ENCODE measurements around the gene MRPL57.
"Not testable (repeated sequence)": the region's sequence is repeated elsewhere in the genome, so short reads cannot be mapped to it uniquely, and the experiment has no call there.

Gene MRPL57

DNA sequence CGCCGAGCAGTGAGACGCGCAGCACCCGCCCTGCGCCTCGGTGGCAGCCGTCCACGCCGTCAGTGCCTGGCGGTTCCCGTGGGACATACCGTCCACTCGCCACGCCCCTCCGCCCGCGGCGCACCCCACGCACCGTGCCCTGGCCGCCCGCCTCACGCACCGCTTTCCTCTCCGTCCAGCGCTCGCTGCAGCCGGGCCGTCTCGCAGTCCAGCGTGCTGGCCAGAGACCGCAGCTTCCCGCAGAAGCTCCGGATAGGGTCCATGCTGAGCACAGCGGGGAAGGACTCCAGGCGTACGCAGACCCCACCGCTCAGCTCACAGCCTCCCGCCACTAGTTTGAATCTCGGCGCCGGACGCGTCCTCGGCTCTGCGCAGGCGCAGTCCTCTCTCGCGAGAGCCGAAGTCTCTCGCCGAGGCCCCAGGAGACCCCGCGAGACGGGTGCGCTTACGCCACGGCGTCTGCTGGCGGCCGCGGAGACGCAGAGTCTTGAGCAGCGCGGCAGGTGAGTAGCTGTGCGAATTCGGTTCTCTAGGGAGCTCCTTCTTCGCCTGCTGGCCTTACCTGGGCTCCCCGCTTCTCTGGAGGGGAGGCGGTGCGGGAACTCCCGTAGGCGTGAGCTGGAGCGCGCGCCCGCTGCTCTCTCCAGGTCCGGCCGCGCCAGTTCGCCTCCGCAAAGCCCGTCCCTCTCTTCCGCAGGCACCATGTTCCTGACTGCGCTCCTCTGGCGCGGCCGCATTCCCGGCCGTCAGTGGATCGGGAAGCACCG lies at the start of gene MRPL57, which contains the start of gene SKA3:
TSS of gene MRPL57 (plus strand) at position 444 of the 767 bp plus-strand sequence. CDS start at position 703, 259 bp downstream.
TSS of gene SKA3 (minus strand) at position 338 of the 767 bp plus-strand sequence. CDS start at position 263, 75 bp downstream.
- DNase-seq (ENCODE audit: low read depth, low spot score): peak; percentile 86

GRCh38 chr13:21130116-21130515 lies 46.3 kb upstream of the MRPL57 start:
- DNase-seq (ENCODE audit: low read depth, low spot score): no peak

DNA sequence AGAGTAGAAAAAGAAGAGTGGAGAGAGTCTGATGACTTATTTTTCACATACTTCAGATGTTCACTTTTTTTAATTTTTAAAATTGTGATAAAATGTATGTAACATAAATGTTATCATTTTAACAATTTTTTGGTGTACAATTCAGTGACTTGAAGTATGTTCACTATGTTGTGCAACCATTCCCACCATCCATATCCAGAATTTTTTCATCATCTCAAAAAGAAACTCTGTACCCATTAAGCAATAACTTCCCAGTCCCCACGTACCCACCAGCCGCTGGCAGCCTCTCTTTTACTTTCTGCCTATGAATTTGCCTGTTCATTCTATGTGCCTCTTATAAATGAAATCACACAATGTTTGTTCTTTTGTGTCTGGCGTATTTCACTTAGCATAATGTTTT lies 43.4 kb upstream of the MRPL57 start:
- DNase-seq (ENCODE audit: low read depth, low spot score): no peak

GRCh38 chr13:21134475-21134874 lies 42.0 kb upstream of the MRPL57 start:
- DNase-seq (ENCODE audit: low read depth, low spot score): no peak

GRCh38 chr13:21135833-21136232 lies 40.6 kb upstream of the MRPL57 start:
- not testable (repeated sequence) for DNase-seq (ENCODE audit: low read depth, low spot score)

GRCh38 chr13:21137696-21138095 lies 38.8 kb upstream of the MRPL57 start:
- no peak for DNase-seq (ENCODE audit: low read depth, low spot score)

- no peak for DNase-seq (ENCODE audit: low read depth, low spot score)
These were observed 37.9 kb upstream of the MRPL57 start for GRCh38 chr13:21138561-21138960.

GRCh38 chr13:21139374-21139773 lies 37.1 kb upstream of the MRPL57 start:
- no peak for DNase-seq (ENCODE audit: low read depth, low spot score)

DNA sequence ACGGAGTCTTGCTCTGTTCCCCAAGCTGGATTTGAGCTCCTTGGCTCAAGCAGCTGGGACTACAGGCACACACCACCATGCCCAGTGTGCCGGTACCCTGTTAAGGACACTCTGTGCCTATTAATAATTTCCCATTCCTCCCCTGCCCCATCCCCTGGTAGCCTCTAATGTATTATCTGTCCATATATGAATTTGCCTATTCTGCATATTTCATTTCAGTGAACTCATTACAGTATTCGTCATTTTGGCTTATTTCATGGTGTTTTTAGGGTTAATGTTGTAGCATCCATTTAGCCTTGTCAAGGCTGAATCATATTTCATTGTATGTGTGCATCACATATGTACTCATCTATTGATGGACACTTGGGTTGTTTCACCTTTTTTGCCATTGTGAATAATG lies 33.7 kb upstream of the MRPL57 start:
- DNase-seq (ENCODE audit: low read depth, low spot score): no peak

- DNase-seq (ENCODE audit: low read depth, low spot score): no peak
These were observed 28.6 kb upstream of the MRPL57 start for GRCh38 chr13:21147827-21148226.

- no peak for DNase-seq (ENCODE audit: low read depth, low spot score)
These were observed 27.8 kb upstream of the MRPL57 start for GRCh38 chr13:21148557-21149258.

DNA sequence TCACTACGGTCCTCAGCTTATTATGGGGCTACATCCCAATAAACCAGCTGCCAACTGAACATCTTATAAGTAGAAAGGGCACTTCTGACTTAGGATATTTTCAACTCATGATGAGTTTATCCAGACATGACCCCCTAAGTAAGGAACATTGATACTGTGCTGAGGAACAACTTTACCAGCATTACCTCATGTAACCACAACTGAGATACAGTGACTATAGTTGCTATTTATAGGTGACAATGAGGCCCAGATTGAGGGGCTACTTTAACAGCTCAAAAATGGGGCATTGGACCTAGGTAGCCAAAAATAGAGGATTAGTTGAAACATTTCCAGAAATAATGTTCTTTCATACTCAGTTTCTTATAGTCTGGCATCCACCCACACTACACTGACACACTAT lies 26.9 kb upstream of the MRPL57 start:
- DNase-seq (ENCODE audit: low read depth, low spot score): no peak

DNA sequence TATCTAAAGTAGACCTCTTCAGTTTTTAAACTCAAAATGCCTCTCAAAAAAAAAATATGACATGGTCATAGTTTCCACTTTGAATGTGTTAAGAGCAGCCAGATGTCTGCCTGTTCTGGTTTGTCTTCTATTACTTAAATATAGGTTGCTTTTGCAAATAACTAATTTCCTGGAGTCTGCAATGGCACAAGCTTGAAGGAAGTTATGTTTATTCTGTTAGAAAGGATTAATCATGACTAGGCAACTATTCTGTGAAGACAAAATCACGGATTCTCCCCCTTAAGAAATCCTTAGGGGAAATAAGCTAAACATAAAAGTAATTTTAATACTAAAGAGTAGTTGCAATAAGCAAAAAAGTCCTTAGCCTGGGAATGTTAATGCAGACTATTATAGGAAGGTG lies 26.4 kb upstream of the MRPL57 start:
- DNase-seq (ENCODE audit: low read depth, low spot score): no peak

DNA sequence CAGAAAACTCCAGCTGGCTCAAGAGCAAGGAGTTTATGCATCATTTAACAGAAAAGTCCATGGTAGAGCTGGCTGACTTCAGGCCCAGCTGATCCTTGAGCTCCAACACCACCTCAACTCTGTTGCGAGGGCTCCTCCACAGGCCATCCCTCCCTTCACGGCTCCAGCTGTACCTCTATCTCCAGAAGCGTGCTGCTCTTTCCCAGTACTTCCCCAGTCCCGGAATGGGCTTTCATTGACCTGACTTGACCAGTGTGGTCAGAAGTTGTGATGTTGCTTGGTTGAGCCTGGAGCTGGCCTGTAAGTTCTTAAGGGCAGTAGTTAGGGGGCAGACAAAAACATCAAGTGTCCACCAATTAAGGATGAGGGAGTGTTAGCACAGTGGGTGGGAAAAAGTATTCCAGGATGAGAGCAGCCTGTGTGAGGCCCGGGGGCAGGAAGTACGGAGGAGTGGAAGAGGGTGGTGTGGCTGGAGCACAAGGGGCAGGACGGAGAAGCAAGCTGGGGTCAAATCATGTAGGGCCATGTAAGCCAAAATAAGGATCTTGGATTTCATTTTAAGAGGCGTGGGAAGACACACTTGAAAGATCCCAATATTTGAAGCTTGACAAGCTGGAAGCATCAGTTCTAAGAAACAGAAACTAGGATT lies 24.1 kb upstream of the MRPL57 start:
- no peak for DNase-seq (ENCODE audit: low read depth, low spot score)

GRCh38 chr13:21164631-21165030 lies 11.8 kb upstream of the MRPL57 start:
- DNase-seq (ENCODE audit: low read depth, low spot score): no peak

DNA sequence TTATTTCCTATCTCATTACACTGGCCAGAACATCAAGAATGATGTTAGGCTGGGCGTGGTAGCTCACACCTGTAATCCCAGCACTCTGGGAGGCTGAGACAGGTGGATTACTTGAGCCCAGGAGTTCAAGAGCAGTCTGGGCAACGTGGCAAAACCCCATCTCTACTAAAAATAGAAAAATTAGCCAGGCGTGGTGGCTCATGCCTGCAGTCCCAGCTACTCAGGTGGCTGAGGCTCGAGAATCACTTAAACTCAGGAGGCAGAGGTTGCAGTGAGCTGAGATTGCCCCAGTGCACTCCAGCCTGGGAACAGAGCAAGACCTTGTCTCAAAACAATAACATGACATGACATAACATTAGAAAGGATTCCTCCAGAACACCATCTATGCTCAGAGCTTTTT lies 10.9 kb upstream of the MRPL57 start:
- DNase-seq (ENCODE audit: low read depth, low spot score): not testable (repeated sequence)

DNA sequence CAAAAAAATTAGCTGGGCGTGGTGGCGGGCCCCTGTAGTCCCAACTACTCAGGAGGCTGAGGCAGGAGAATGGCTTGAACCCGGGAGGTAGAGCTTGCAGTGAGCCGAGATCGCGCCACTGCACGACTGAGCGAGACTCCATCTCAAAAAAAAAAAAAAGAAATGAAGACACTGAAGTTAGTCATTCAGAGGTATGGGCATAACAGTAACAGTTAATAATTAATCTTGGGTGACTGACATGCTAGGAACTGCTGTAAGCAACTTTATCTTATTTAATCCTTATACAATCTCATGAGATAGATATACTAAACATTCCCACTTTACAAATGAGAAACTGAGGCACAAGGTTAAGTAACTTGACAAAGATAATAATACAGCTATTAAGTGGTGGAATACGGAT lies 5.0 kb upstream of the MRPL57 start:
- no peak for DNase-seq (ENCODE audit: low read depth, low spot score)

GRCh38 chr13:21173767-21174166 lies 2.7 kb upstream of the MRPL57 start:
- DNase-seq (ENCODE audit: low read depth, low spot score): not testable (repeated sequence)

DNA sequence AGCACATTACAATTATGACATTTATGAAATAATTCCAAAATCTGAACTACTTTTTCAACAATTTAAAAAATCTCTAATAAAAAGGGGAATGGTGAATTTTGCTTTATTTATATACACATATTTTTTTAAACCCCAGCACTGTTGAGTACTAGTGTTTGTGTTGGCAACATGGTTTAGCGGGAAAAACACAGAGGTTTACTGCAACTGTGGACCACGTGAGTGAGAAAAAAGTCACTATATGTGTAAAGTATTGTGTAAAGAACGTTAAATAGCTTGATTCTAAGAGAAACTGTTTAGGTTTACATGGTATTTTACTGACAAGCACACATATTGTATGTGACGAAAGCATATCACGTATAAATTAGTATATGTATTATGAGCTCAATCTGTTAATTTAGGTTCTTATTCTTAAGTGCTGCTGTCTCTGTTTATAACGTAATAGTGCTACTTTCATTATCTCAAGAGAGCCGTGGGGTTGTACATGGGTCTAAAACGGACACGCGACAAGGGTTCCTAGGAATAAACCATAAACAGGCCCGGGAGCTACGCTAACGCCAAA lies 723 bp upstream of the MRPL57 start:
- DNase-seq (ENCODE audit: low read depth, low spot score): no peak

GRCh38 chr13:21176982-21177284 lies 475 bp downstream of the MRPL57 start:
- DNase-seq (ENCODE audit: low read depth, low spot score): peak; percentile 11

DNA sequence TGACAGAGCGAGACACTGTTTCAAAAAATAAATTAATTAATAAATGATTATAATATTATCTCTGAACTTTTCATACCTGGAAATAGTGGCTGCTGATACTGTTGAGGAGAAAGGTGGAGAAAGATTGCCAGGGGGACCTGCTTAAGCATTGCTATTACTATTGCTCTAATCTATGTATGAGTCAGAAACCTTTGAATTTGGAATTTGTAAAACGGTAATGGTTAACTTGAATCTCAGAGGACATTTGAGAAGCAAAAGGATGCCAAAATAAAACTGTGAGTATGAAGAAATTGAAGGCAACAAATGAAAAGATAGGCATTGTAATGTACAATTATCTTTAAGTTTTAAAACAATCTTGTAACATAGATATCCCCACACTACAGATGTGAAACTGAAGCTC lies 5.2 kb downstream of the MRPL57 start:
- no peak for DNase-seq (ENCODE audit: low read depth, low spot score)

GRCh38 chr13:21186410-21186809 lies 10.0 kb downstream of the MRPL57 start:
- DNase-seq (ENCODE audit: low read depth, low spot score): not testable (repeated sequence)
